HEK293T (cell line): ENCODE measurements around the gene RNH1.

Experiments
- CTBP1 ChIP-seq: fragments of 450-650 bp; IDR thresholded peaks from 2 replicates; pipeline ENCODE4 v1.6.1; 2016; ENCODE audit warnings: borderline replicate concordance
- FOXM1 ChIP-seq: fragments of 450-650 bp; IDR thresholded peaks from 2 replicates; pipeline ENCODE4 v1.6.1; 2017; ENCODE audit warnings: mild to moderate bottlenecking, borderline replicate concordance
- SUZ12 ChIP-seq: fragments of 450-650 bp; IDR thresholded peaks from 2 replicates; pipeline ENCODE4 v1.6.1; 2016; ENCODE audit warnings: mild to moderate bottlenecking

DNA sequence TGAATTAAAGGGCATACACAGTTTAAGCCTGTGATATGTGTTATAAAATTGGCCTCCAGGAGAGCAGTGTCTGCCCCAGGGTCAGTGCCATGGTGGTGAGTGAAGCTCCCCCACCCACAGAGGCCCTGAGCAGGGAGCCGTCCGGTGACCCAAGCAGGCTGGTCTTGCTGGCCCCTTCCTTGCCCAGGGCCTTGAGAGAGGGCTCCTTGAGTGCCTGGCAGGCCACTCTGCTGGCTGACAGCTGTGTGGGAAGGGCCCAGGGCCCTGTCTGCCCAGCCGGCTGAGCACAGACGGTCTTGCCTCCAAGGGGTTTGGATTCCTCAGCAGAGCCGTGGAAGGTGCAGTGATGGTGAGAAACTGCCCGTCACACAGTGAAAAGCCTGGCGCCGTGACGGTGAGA lies 31.1 kb downstream of the RNH1 start:
- TF ChIP-seq SUZ12: no peak
- no peak for TF ChIP-seq CTBP1
- no peak for TF ChIP-seq FOXM1
